HepG2 (cell line): Measurements from ENCODE around the gene DUS1L. TPM values are rescaled to one million over a fixed set of nuclear protein-coding genes. Genes with fewer than 3 reads are reported as not detected.

Experiments used
- ARNTL ChIP-seq: sonication (generic); formaldehyde crosslinking; IDR thresholded peaks from 2 replicates; pipeline ENCODE4 v1.4.0; 2020; ENCODE audit warnings: mild to moderate bottlenecking, missing genetic modification reagents
- ATM ChIP-seq: fragments of 450-650 bp; IDR thresholded peaks from 2 replicates; pipeline ENCODE4 v1.7.1; 2017; ENCODE audit warnings: mild to moderate bottlenecking, borderline replicate concordance
- BATF2 ChIP-seq: sonication (generic); formaldehyde crosslinking; IDR thresholded peaks from 2 replicates; pipeline ENCODE4 v1.8.0; 2022; ENCODE audit warnings: mild to moderate bottlenecking, missing genetic modification reagents, moderate library complexity
- ERF ChIP-seq: IDR thresholded peaks from 2 replicates; pipeline ENCODE4 v1.6.1; 2018; ENCODE audit warnings: missing biosample characterization, missing genetic modification reagents
- ETS1 ChIP-seq: sonication (generic); formaldehyde crosslinking; IDR thresholded peaks from 2 replicates; pipeline ENCODE4 v1.4.0; 2020; ENCODE audit warnings: missing genetic modification reagents
- MAFF ChIP-seq: IDR thresholded peaks from 2 replicates; pipeline ENCODE4 v1.6.1; 2011; ENCODE audit warnings: low read depth, low read length, improper control_type of control experiment
- SMAD1 ChIP-seq: sonication (generic); formaldehyde crosslinking; IDR thresholded peaks from 2 replicates; pipeline ENCODE4 v1.4.0; 2020; ENCODE audit warnings: missing genetic modification reagents, low read depth, mild to moderate bottlenecking, borderline replicate concordance
- SRSF9 ChIP-seq: fragments of 200-400 bp; formaldehyde crosslinking; IDR thresholded peaks from 2 replicates; pipeline ENCODE4 v1.6.1; 2018; ENCODE audit warnings: borderline replicate concordance, mild to moderate bottlenecking, low read depth, low read length; ENCODE audit not compliant: insufficient read depth, poor library complexity, severe bottlenecking
- SYNCRIP ChIP-seq: fragments of 200-400 bp; formaldehyde crosslinking; IDR thresholded peaks from 2 replicates; pipeline ENCODE4 v1.6.1; 2018; ENCODE audit warnings: mild to moderate bottlenecking, low read depth, low read length; ENCODE audit not compliant: insufficient read depth
- YEATS2 ChIP-seq: sonication (generic); formaldehyde crosslinking; IDR thresholded peaks from 2 replicates; pipeline ENCODE4 v1.4.0; 2020; ENCODE audit warnings: missing genetic modification reagents, borderline replicate concordance
- ZBTB10 ChIP-seq: sonication (generic); formaldehyde crosslinking; IDR thresholded peaks from 2 replicates; pipeline ENCODE4 v1.4.0; 2020; ENCODE audit warnings: missing genetic modification reagents, borderline replicate concordance
- ZFP36L1 ChIP-seq: sonication (generic); formaldehyde crosslinking; IDR thresholded peaks from 2 replicates; pipeline ENCODE4 v1.8.0; 2022; ENCODE audit warnings: mild to moderate bottlenecking, missing genetic modification reagents, moderate library complexity
- ZNF142 ChIP-seq: sonication (generic); formaldehyde crosslinking; IDR thresholded peaks from 2 replicates; pipeline ENCODE4 v1.4.0; 2020; ENCODE audit warnings: missing genetic modification reagents
- ZNF792 ChIP-seq: IDR thresholded peaks from 2 replicates; pipeline ENCODE4 v1.6.1; 2016
- ZNF879 ChIP-seq: sonication (generic); formaldehyde crosslinking; IDR thresholded peaks from 2 replicates; pipeline ENCODE4 v1.8.1; 2023; ENCODE audit warnings: missing genetic modification reagents
- polyA plus RNA-seq, 8 experiments: library from polyadenylated mRNA; depleted of rRNA in 3 of 8; stranded (reverse) in 7 of 8; unstranded in 1 of 8; fragments of >200 nt; fragmentation: Illumina TruSeq in 4 of 8; extraction: Trizol in 4 of 8; gene quantifications; 2 replicates each; pipeline versions ENCODE4 v1.2.1 to v1.2.3, GENCODE V29; 2011 to 2016; ENCODE audit warnings: low read depth in 4 of 8, missing spikeins in 1 of 8, mixed read lengths in 1 of 8; ENCODE audit not compliant: insufficient read depth in 1 of 8
- total RNA-seq, 5 experiments: library from RNA; depleted of rRNA; stranded (reverse); fragments of >200 nt; fragmentation: Illumina TruSeq; extraction: Trizol; gene quantifications; 2 replicates each; pipeline ENCODE4 v1.2.3, GENCODE V29; 2016; ENCODE audit warnings: low read depth in 1 of 5
- TF ChIP-seq, protein P1 (sequence below): sonication (generic); formaldehyde crosslinking; IDR thresholded peaks from 2 replicates; pipeline ENCODE4 v1.5.0; 2020; ENCODE audit warnings: mild to moderate bottlenecking, missing genetic modification reagents

Gene DUS1L
- total and polyA plus RNA-seq, 2 of the 13 experiments (the other 11 are each of a cell fraction or from before 2014, with no cell fraction given), result 81.0 to 109 TPM

- TF ChIP-seq SMAD1 (CRISPR knock-in tag) (no peak), ATM (no peak), ETS1 (no peak), MAFF (no peak), SYNCRIP (no peak), ZBTB10 (CRISPR knock-in tag) (no peak), ZNF792 (CRISPR knock-in tag) (no peak), BATF2 (CRISPR knock-in tag) (no peak), ZFP36L1 (CRISPR knock-in tag) (no peak; the same call in 1 of the 2 replicates), ARNTL (no peak), ZNF879 (no peak), ZNF142 (peak; percentile 18), YEATS2 (CRISPR knock-in tag) (no peak; the same call in 1 of the 2 replicates), ERF (CRISPR knock-in tag) (0 out of 2 replicates have a peak, but pooled peaks have one; percentile 5), SRSF9 (no peak)
- TF ChIP-seq, protein P1, sequence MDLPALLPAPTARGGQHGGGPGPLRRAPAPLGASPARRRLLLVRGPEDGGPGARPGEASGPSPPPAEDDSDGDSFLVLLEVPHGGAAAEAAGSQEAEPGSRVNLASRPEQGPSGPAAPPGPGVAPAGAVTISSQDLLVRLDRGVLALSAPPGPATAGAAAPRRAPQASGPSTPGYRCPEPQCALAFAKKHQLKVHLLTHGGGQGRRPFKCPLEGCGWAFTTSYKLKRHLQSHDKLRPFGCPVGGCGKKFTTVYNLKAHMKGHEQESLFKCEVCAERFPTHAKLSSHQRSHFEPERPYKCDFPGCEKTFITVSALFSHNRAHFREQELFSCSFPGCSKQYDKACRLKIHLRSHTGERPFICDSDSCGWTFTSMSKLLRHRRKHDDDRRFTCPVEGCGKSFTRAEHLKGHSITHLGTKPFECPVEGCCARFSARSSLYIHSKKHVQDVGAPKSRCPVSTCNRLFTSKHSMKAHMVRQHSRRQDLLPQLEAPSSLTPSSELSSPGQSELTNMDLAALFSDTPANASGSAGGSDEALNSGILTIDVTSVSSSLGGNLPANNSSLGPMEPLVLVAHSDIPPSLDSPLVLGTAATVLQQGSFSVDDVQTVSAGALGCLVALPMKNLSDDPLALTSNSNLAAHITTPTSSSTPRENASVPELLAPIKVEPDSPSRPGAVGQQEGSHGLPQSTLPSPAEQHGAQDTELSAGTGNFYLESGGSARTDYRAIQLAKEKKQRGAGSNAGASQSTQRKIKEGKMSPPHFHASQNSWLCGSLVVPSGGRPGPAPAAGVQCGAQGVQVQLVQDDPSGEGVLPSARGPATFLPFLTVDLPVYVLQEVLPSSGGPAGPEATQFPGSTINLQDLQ (CRISPR knock-in tag), result no peak
Observed at GRCh38 chr17:82065193-82065637, 389 bp downstream of the DUS1L start (continued).
